ENCODE measurements around the gene PPFIA1. TPM values are rescaled to one million over a fixed set of nuclear protein-coding genes. Genes with fewer than 3 reads are reported as not detected.

The PPFIA1 gene
- 10 to 100 TPM; 40.1 to 40.3 TPM for total RNA-seq

DNA sequence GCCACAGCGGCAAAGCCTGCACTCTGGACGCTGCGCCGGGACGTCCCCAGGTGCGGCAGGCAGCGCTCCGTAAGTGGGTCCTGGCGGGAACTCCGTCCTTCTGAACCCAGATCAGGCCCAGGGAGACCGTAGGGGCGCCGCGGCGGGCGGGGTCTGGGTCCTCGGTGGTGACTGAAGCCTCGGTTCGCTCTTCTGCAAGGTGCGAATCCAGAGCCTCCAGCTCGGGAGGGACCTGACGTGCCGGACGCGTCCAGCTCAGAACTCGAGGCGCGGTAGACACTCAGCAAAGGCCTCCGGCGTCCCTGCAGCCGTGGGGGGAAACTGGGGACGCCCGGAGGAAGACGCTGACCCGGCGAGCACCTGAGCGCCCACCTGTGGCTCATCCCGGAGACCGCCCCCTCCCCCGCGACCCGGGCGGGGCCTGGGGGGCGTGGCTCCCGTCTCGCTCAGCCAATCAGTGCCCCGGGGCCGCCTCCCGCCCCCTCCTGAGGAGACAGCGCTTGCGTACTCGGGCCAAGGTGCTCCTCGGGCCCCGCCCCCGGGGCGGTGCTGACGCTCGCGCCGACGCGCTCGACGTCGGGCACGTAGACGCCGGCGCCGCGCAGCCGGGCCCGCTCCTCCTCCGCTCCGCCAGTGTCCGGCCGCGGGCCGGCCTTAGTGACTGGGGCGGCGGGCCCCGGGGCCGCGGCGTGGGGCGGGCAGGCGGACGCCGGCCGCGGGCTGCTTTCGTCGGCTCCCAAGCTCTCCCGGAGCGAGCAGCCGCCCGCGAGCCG lies at the start of gene PPFIA1:
TSS of gene PPFIA1 (plus strand) at position 587 of the 773 bp plus-strand sequence. CDS start 1,483 bp downstream, outside the sequence.
- ATAC-seq (ENCODE audit: low read depth) (peak; percentile 96), DNase-seq (peak; percentile 97)
- Mint-ChIP-seq H3K4me3 (peak within 1 kb of the TSS; percentile 91), H3K4me1 (peaks cover 26% of the 10 kb centered on the region), H3K27me3 (peaks cover 17% of the 10 kb centered on the region), H3K27ac (peak within 1 kb of the TSS; percentile 76), H3K9me3 (no peaks in the 10 kb centered on the region), H3K36me3 (peaks cover 15% of the 10 kb centered on the region)
- POLR2A ChIA-PET: interaction anchor here (1.2 to 1.9 kb wide), 2 partner anchors 66 to 67 kb away, joined by 6 to 7 read pairs; partner anchors contain the start of gene FADD

DNA sequence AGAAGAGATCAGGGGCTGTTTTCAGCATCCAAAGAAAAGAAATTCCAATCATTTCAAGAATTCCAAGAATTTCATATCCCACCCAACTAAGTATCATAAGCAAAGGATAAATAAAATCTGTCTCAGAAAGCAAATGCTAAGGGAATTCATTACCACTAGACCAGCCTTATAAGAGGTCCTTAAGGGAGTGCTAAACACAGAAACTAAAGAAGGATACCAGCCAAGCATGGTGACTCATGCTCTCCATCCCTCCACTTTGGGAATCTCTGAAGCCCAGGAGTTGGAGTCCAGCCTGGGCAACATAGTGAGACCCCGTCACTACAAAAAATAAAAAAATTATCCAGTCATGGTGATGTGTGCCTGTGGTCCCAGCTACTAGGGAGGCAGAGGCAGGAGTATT lies 49.6 kb upstream of the PPFIA1 start:
- DNase-seq: no peak
- H3K27me3 Mint-ChIP-seq: peaks cover 26% of the 10 kb centered on the region
- H3K27ac Mint-ChIP-seq: no peak overlapping the region
- no peak overlapping the region for H3K4me3 Mint-ChIP-seq
- no peak for ATAC-seq (ENCODE audit: low read depth)
- H3K9me3 Mint-ChIP-seq: no peaks in the 10 kb centered on the region
- POLR2A ChIA-PET: no interaction called here
- H3K4me1 Mint-ChIP-seq: no peaks in the 10 kb centered on the region
- no peaks in the 10 kb centered on the region for H3K36me3 Mint-ChIP-seq

DNA sequence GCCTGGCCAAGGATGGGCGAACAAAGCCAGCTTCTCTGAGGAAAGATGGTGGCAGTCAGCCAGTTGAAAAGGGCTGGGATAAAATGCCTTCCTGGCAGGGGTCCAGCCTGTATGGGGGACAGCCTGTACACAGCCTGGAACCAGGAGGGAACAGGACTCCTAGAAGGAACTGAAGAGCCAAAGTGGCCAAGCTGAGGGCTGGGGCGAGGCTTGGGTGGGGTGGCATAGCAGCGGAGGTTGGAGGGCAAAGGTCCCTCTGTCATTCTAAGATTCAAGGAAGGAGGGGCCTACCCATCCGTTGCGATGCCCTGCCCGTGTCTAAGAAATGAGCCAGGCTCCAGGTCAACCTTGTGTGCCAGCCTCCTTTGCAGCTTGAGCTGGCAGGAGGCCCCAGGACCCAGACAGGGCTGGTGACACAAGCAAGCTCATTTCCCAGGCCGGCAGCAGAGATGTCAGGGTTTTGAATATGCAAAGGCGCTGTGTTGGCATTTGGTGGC lies 44.8 kb upstream of the PPFIA1 start:
- Mint-ChIP-seq H3K36me3 (no peaks in the 10 kb centered on the region), H3K27me3 (peaks cover 17% of the 10 kb centered on the region), H3K27ac (no peak overlapping the region), H3K9me3 (no peaks in the 10 kb centered on the region), H3K4me1 (no peaks in the 10 kb centered on the region), H3K4me3 (no peak overlapping the region)
- DNase-seq (no peak), ATAC-seq (ENCODE audit: low read depth) (no peak)
- POLR2A ChIA-PET: no interaction called here

DNA sequence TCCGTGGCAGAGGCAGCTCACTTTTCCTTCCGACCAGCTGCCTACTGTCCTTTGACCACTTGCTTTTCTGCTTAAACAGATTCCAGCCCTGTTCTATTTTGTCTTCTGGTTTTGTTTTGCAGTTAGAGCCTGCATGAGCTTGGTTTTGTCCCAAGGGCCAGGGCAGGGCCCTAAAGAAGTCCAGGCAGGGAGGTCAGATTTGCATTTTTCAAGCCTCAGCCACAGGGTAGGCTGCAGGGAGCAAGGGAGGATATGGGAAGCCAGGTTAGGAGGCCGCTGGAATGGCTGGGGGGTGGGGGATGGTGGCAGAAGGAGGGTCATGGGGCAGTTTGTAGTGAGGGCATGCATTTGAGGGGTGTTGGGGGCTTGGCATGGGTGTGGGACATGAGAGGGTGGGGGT lies 44.3 kb upstream of the PPFIA1 start:
- Mint-ChIP-seq H3K27ac (no peak overlapping the region), H3K4me1 (no peaks in the 10 kb centered on the region), H3K9me3 (no peaks in the 10 kb centered on the region), H3K27me3 (peaks cover 17% of the 10 kb centered on the region), H3K4me3 (no peak overlapping the region), H3K36me3 (no peaks in the 10 kb centered on the region)
- POLR2A ChIA-PET: no interaction called here
- no peak for ATAC-seq (ENCODE audit: low read depth)
- DNase-seq: no peak

DNA sequence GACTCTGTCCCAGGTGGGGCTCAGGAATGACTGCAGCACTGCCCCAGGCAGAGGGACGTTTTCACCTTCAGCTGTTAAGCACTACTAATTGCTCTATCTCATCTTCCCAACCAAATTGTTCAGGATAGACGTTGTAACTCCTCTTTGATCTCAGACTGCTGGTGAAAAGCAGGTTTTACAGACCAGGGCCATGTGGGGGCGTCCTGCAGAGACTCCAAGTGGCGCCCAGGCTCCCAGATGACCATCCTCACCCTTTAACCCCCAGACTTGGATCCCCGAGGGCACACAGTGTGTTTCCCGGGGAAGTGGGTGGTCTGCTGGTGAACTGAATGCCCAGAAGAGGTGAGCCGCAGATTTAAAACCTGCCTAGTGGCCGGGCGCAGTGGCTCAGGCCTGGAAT lies 43.5 kb upstream of the PPFIA1 start:
- POLR2A ChIA-PET: no interaction called here
- Mint-ChIP-seq H3K4me3 (no peak overlapping the region), H3K27me3 (peaks cover 17% of the 10 kb centered on the region), H3K9me3 (no peaks in the 10 kb centered on the region), H3K36me3 (no peaks in the 10 kb centered on the region), H3K4me1 (no peaks in the 10 kb centered on the region), H3K27ac (no peak overlapping the region)
- ATAC-seq (ENCODE audit: low read depth) (no peak), DNase-seq (no peak)

DNA sequence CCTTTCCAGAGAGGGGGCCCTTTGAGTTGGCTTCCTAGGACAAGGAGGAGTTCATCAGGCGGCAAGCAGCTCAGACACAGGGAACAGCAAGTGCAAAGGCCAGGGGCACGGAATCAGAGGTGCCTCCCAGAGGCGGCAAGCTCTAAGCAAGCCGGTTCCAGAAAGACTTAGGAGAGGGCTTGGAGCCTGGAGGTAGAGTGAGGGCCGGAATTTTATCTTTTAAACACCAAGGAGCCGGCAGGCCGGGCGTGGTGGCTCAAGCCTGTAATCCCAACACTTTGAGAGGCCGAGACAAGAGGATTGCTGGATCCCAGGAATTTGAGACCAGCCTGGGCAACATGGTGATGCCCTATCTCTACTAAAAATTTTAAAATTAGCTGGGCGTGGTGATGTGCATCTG lies 40.8 kb upstream of the PPFIA1 start:
- Mint-ChIP-seq H3K27ac (no peak overlapping the region), H3K36me3 (no peaks in the 10 kb centered on the region), H3K4me3 (no peak overlapping the region), H3K4me1 (no peaks in the 10 kb centered on the region), H3K9me3 (no peaks in the 10 kb centered on the region), H3K27me3 (peaks cover 2% of the 10 kb centered on the region)
- ATAC-seq (ENCODE audit: low read depth): no peak
- no peak for DNase-seq
- POLR2A ChIA-PET: no interaction called here

DNA sequence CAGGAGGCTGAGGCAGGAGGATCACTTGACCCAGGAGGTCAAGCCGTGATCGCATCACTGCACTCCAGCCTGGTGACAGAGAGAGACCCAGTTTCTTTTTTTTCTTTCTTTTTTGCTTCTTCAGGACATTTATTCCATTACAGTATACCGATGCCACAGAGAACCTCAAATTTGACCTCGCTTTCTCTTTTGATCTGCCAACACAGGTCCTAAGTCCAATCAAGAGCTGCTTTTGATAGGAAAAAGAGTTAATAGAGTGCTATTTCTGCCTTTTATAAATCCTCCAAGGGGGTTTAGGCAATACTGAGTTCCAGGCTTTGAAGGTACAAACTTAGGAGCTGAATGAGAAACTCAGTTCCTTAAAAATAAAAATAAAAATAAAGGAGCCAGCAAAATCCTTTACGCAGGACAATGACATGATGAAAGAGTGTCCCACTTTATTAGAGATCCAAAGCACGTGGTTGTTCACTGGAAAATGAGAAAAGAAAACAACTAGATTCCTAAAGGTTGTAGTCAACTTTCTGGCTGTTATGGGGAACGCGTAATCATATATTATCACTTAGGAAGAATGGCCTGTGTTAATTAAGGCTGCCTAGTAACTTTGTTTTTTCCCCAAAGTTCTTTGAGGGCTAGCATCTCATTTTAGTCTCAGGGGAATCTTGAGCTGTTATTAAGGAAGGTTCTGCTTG lies 40.2 kb upstream of the PPFIA1 start:
- Mint-ChIP-seq H3K9me3 (no peaks in the 10 kb centered on the region), H3K36me3 (no peaks in the 10 kb centered on the region), H3K4me1 (no peaks in the 10 kb centered on the region), H3K27me3 (peaks cover 2% of the 10 kb centered on the region), H3K27ac (no peak overlapping the region), H3K4me3 (no peak overlapping the region)
- POLR2A ChIA-PET: no interaction called here
- ATAC-seq (ENCODE audit: low read depth) (no peak), DNase-seq (no peak)

DNA sequence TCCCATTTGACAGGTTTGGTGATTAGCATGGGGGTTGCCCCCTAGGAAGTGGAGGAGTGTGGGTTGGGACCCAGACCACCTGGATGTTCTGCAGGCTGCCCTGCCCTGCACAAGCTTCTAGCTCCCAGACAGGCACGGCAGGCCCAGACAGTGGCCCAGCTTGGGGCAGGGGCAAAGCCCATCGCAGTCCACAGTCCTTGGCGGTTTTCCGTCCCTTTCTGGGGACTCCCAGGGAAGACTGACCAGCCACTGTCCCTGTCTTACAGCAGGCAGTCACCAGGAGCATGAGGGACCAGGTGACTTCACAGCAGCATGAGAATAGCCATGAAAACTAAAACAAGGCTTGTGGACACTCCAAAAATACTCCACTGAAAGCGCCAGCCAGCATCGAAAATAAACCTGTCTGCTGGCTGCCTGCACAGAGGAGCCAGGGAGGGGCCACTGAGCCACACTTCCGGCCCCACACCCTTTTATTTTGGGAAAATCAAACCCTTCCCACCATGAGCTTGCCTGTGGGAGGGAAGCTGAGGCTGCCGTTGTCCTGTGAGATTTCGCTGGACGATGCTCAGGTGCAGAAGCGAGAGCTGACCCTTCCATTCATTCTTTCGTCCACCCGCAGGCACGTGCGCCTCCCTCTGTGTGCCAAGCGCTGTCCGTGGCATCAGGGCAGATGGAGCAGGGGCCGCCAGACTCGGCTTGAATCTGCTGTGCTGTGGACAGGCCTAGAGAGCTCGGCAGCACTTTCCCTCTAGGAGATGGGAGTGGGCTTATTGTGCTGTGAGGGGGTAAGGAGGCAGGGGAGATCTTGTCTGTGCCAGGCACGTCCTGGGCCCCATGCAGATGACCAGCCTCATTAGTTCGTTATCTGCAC lies 39.4 kb upstream of the PPFIA1 start:
- no peak for ATAC-seq (ENCODE audit: low read depth)

DNA sequence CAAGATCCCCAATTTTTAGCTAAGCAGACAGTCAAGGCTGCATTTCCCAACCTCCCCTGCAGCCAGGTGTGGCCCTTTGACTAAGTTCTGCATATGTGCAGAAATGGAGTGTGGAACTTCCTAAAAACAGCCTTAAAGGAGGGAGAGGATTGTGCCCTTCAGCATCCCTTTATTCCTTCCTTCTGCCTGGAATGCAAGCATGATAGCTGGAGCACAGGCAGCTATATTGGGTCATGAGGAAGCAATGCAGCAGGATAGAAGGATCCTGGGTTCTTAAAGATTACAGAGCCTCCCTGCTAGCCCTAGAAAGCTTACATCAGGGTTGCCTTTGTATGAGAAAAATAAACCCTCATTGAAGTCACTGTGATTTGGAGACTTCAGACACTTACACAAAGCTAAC lies 37.5 kb upstream of the PPFIA1 start:
- no peak for ATAC-seq (ENCODE audit: low read depth)
- no peak for DNase-seq
- POLR2A ChIA-PET: no interaction called here
- Mint-ChIP-seq H3K27ac (no peak overlapping the region), H3K27me3 (no peaks in the 10 kb centered on the region), H3K4me1 (no peaks in the 10 kb centered on the region), H3K9me3 (no peaks in the 10 kb centered on the region), H3K4me3 (no peak overlapping the region), H3K36me3 (no peaks in the 10 kb centered on the region)

More for the DNA sequence above, 39.4 kb upstream of the PPFIA1 start:
- Mint-ChIP-seq H3K4me3 (no peak overlapping the region), H3K4me1 (no peaks in the 10 kb centered on the region), H3K27ac (no peak overlapping the region), H3K27me3 (peaks cover 2% of the 10 kb centered on the region), H3K9me3 (no peaks in the 10 kb centered on the region), H3K36me3 (no peaks in the 10 kb centered on the region)
- no peak for DNase-seq
- POLR2A ChIA-PET: interaction anchor here (1.2 kb wide), 1 partner anchor 27 kb away, joined by 3 read pairs; no protein-coding TSS in a partner anchor

DNA sequence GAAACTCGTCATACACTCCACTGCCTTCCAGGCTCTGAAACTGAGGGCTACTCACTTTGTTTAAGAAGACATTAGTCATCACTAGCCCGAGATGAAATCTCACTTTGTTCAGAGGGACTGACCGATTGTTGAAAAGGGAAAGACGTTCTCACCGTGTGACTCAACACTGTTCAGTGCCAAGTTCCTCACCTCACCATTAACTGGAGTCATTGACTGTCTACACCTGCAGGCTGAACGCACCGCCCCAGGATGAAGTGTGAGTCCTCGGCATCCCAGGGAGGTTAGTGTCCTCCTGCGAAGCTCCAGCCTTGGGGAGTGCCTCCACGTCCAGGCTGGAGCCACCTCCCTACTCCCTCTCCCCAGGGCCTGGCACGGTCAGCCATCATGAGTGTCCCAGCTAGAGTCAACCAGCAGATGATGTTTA lies 37.0 kb upstream of the PPFIA1 start:
- no peak for ATAC-seq (ENCODE audit: low read depth)
- no peaks in the 10 kb centered on the region for H3K9me3 Mint-ChIP-seq
- POLR2A ChIA-PET: no interaction called here

DNA sequence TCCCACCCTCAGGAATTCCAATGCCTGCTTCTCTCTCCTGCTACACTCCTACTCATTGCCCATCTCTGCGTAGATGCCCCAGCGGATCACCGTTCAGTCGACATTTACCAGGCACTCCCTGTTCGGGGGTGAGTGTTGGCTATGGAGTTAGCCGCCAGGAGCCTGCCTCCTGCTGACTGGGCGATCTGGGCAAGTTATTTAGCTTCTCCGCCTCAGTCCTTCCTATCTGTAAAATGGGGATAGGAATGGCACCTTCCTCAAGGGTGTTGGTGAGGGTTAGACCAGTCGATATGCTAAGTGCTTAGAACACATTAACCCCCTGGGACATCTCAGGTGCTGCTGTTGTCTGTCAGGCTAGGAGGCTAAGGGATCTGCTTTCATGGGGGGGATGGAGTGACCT lies 36.5 kb upstream of the PPFIA1 start:
- DNase-seq: no peak
- H3K27me3 Mint-ChIP-seq: no peaks in the 10 kb centered on the region
- no peak overlapping the region for H3K27ac Mint-ChIP-seq
- H3K36me3 Mint-ChIP-seq: no peaks in the 10 kb centered on the region
- no peaks in the 10 kb centered on the region for H3K9me3 Mint-ChIP-seq
- H3K4me1 Mint-ChIP-seq: no peaks in the 10 kb centered on the region
- ATAC-seq (ENCODE audit: low read depth): no peak
- POLR2A ChIA-PET: interaction anchor here (0.6 kb wide), 1 partner anchor 91 kb away, joined by 3 read pairs; no protein-coding TSS in a partner anchor
- no peak overlapping the region for H3K4me3 Mint-ChIP-seq

More for the DNA sequence above, 37.0 kb upstream of the PPFIA1 start:
- H3K27ac Mint-ChIP-seq: no peak overlapping the region
- H3K4me1 Mint-ChIP-seq: no peaks in the 10 kb centered on the region
- no peak overlapping the region for H3K4me3 Mint-ChIP-seq
- H3K27me3 Mint-ChIP-seq: no peaks in the 10 kb centered on the region
- no peak for DNase-seq
- no peaks in the 10 kb centered on the region for H3K36me3 Mint-ChIP-seq

DNA sequence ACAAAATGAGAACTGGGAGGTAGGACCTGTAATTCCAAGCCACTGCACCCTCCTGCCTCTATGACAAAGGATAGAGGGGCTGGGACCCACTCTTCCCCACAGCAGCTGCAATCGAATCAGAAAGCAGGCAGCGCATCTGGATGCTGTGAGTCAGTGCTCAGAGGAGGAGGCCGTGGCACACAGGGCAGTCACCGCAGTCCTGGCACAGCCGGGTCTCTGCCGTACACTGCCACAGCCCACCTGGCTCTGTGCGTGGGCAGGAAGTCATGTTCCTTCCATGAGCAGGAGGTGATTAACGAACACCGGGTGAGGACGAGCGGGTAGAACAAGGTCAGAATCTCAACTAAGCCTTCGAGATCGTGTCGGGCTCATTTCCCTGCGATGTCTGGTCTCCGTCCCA lies 30.2 kb upstream of the PPFIA1 start:
- Mint-ChIP-seq H3K27ac (no peak overlapping the region), H3K27me3 (peaks cover 11% of the 10 kb centered on the region), H3K9me3 (no peaks in the 10 kb centered on the region), H3K4me1 (no peaks in the 10 kb centered on the region), H3K4me3 (no peak overlapping the region), H3K36me3 (no peaks in the 10 kb centered on the region)
- POLR2A ChIA-PET: no interaction called here
- no peak for DNase-seq
- ATAC-seq (ENCODE audit: low read depth): no peak

DNA sequence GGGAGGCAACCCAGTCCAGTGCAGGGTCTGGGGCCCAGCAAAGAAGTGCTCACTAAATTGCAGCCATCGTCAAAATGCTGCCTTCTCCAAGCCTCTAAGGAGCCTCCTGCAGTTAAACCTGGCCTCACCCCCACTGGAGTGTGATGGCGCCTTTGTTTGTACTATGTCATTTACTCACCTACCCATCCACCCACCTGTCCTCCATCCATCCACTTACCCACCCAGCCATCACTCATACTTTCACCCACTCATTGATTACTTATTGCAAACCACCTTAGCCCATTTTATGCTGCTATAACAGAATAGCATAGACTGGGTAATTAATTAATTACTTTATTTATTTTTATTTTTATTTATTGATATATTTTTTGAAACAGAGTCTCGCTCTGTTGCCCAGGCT lies 28.8 kb upstream of the PPFIA1 start:
- no peak for ATAC-seq (ENCODE audit: low read depth)
- H3K27me3 Mint-ChIP-seq: peaks cover 11% of the 10 kb centered on the region
- H3K4me3 Mint-ChIP-seq: no peak overlapping the region
- no peak overlapping the region for H3K27ac Mint-ChIP-seq
- DNase-seq: no peak
- POLR2A ChIA-PET: no interaction called here
- no peaks in the 10 kb centered on the region for H3K4me1 Mint-ChIP-seq
- H3K36me3 Mint-ChIP-seq: no peaks in the 10 kb centered on the region
- no peaks in the 10 kb centered on the region for H3K9me3 Mint-ChIP-seq
